ENCODE data around the gene PPL.

PPL gene

GRCh38 chr16:4864728-4865127 lies 72.2 kb downstream of the PPL start:
- TF ChIP-seq, protein P1, sequence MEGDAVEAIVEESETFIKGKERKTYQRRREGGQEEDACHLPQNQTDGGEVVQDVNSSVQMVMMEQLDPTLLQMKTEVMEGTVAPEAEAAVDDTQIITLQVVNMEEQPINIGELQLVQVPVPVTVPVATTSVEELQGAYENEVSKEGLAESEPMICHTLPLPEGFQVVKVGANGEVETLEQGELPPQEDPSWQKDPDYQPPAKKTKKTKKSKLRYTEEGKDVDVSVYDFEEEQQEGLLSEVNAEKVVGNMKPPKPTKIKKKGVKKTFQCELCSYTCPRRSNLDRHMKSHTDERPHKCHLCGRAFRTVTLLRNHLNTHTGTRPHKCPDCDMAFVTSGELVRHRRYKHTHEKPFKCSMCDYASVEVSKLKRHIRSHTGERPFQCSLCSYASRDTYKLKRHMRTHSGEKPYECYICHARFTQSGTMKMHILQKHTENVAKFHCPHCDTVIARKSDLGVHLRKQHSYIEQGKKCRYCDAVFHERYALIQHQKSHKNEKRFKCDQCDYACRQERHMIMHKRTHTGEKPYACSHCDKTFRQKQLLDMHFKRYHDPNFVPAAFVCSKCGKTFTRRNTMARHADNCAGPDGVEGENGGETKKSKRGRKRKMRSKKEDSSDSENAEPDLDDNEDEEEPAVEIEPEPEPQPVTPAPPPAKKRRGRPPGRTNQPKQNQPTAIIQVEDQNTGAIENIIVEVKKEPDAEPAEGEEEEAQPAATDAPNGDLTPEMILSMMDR (IDR thresholded peaks at IDR 0.05; ENCODE audit: insufficient read depth, low read depth, low read length, missing control alignments), result no peak
- no peak overlapping the region for H3K4me3 ChIP-seq (ENCODE audit: low read depth, low read length)
- no peak for DNase-seq (ENCODE audit: low read depth)

GRCh38 chr16:4862639-4863038 lies 74.3 kb downstream of the PPL start:
- no peak for DNase-seq (ENCODE audit: low read depth)
- H3K4me3 ChIP-seq (ENCODE audit: low read depth, low read length), result no peak overlapping the region
- TF ChIP-seq, protein P1 (IDR thresholded peaks at IDR 0.05; ENCODE audit: insufficient read depth, low read depth, low read length, missing control alignments), result no peak

DNA sequence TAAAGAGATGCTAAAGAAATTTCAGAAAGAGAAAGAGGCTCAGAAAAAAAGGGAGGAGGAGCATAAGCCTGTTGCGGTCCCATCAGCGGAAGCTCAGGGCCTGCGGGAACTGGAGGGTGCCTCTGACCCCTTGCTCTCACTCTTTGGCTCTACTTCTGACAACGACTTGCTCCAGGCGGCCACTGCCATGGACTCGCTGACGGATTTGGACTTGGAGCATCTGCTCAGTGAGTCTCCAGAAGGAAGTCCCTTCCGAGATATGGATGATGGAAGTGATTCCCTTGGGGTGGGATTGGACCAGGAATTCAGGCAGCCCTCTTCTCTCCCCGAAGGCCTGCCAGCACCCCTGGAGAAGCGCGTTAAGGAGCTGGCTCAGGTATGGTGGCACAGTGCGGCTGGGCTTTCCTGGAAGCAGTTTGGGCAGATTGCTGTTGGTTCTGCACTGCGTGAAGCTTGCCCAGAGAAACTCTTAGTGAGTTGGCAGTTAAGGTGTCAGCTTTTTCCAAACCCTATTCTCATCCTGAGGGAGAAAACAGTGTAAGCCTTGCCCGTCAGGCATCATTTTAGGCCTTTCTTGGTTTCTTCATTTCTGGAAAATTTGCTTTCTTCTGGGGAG lies 76.1 kb downstream of the PPL start:
- TF ChIP-seq, protein P1 (IDR thresholded peaks at IDR 0.05; ENCODE audit: insufficient read depth, low read depth, low read length, missing control alignments), result no peak
- no peak overlapping the region for H3K4me3 ChIP-seq (ENCODE audit: low read depth, low read length)
- DNase-seq (ENCODE audit: low read depth), result no peak

DNA sequence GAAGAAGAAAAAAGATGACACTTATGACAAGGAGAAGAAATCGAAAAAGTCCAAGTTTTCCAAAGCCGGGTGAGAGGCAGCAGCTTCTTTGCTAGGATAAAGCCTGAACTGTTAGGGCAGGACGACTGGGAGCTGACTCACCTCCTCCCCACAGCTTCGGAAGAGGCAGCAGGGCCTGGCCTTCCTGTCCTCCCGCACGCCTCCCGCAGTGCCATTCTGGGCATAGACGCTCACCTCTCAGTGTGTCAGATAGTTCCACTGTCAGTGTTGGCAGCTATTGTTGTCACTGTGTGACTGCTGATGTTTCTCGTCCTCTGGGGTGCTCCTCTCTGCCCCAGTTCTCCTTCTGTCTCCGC lies 77.1 kb downstream of the PPL start:
- DNase-seq (ENCODE audit: low read depth), result no peak
- TF ChIP-seq, protein P1 (IDR thresholded peaks at IDR 0.05; ENCODE audit: insufficient read depth, low read depth, low read length, missing control alignments), result no peak
- no peak overlapping the region for H3K4me3 ChIP-seq (ENCODE audit: low read depth, low read length)

DNA sequence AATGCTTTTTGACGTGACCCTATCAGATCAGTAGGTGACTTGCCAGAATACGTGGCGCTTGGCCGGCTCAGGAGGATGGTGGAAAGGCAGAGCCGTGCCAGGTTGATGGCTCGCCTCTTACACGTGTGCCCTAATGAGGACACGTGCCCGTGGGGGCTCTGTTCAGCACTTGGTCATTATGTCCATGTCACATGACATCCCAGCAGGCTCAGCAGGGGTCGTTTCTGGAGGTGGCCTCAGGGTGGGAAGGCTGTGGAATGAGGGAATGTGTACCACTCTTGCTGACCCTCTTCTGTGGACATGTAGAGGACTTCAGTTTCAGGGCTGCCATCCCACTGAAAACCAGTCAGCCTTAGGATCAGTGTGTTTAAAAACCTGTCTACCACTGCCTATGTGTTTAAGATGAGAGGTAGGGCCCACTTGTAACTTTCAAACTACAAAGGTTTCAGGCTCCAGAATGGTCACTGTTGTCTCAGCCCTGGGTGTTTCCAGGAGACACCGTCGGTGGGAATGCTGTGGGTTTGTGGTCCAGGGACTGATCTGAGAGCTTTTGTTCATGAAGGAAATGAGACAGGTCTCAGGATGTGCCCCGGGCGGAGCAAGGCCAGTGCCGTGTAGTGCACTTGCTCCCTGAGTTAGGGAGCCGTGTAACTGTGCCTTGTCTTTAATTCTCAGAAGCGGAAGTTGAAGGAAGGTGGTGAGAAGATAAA lies 77.6 kb downstream of the PPL start:
- H3K4me3 ChIP-seq (ENCODE audit: low read depth, low read length), result no peak overlapping the region
- DNase-seq (ENCODE audit: low read depth), result no peak
- TF ChIP-seq, protein P1 (IDR thresholded peaks at IDR 0.05; ENCODE audit: insufficient read depth, low read depth, low read length, missing control alignments), result no peak

DNA sequence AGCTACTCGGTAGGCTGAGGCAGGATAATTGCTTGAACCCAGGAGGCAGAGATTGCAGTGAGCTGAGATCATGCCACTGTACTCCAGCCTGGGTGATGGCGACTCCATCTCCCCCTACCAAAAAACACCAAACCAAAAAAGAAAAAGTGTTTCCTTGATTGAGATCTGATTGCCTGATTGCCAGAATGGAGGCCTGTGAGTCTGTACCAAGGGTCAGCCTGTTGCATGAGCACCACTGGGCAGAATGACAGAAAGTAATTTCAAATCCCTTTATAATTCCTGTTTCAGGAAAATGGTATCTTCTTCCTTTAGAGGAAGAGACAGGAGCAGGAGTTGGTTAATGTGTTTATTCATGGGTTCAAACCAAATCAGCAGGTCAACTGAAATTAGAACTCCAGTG lies 81.1 kb downstream of the PPL start:
- no peak overlapping the region for H3K4me3 ChIP-seq (ENCODE audit: low read depth, low read length)
- no peak for DNase-seq (ENCODE audit: low read depth)
- TF ChIP-seq, protein P1 (IDR thresholded peaks at IDR 0.05; ENCODE audit: insufficient read depth, low read depth, low read length, missing control alignments), result no peak

DNA sequence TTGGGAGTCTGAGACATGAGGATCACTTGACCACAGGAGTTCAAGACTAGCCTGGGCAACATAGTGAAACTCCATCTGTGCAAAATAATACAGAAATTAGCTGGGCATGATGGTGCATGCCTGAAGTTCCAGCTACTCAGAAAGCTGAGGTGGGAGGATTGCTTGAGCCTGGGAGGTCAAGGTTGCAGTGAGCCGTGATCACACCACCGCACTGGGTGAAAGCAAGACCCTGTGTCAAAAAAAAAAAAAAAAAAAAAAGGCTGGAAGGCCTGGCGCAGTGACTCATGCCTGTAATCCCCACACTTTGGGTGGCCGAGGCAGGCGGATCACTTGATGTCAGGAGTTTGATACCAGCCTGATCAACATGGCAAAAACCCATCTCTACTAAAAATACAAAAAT lies 81.6 kb downstream of the PPL start:
- TF ChIP-seq, protein P1 (IDR thresholded peaks at IDR 0.05; ENCODE audit: insufficient read depth, low read depth, low read length, missing control alignments), result no peak
- no peak overlapping the region for H3K4me3 ChIP-seq (ENCODE audit: low read depth, low read length)
- DNase-seq (ENCODE audit: low read depth), result no peak

Data from GM12865 (cell line).